HG03175 (cell line): ENCODE results near the gene MCOLN2.
"Not testable (repeated sequence)": the region's sequence is repeated elsewhere in the genome, so short reads cannot be mapped to it uniquely, and the experiment has no call there.

Experiments used
- ATAC-seq: cut with Tn5 transposase; IDR thresholded peaks from one replicate; pipeline ENCODE4 v1.9.1; 2021; ENCODE audit warnings: mild to moderate bottlenecking, moderate library complexity; ENCODE audit not compliant: unreplicated experiment

Gene MCOLN2

GRCh38 chr1:84944767-84945486, 52.0 kb downstream of the MCOLN2 start:
- ATAC-seq: peak; percentile 90

DNA sequence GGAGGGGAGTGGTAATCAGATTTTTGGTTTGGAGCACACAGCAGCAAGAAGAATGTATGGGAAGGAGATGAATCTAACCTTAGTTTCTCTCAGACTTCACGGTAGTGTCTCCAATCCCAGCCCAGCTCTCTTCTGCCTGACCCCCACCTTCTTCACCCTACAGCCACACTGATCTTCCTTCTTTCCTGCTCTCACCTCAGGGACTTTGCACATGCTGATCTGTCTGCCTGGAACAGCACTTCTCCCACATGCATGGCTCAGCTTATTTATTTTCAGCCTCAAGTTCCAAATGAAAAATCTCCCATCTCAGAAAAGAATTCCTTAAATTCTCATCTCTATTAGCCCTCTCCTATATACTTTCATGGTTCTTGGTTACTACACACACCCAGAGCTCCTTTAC, 55.1 kb downstream of the MCOLN2 start:
- ATAC-seq: no peak

DNA sequence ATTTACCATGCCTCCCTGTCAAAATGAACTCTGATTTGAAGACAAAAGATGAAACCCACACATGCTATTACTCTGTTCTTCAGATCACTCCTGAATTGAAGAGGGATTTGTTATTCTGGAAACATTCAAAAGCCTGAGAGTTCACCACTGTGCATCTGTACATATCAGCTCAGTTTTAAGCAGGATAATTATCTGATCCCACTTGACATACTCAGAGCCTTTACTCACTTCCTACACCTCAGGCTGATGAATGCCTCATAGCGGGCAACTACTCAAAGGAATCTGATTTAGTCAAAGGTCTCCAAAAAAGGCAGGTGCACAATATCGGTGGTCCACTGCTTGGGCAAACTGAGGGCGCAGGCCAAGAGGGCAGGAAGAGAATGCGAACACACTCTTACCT, 56.4 kb downstream of the MCOLN2 start:
- no peak for ATAC-seq

DNA sequence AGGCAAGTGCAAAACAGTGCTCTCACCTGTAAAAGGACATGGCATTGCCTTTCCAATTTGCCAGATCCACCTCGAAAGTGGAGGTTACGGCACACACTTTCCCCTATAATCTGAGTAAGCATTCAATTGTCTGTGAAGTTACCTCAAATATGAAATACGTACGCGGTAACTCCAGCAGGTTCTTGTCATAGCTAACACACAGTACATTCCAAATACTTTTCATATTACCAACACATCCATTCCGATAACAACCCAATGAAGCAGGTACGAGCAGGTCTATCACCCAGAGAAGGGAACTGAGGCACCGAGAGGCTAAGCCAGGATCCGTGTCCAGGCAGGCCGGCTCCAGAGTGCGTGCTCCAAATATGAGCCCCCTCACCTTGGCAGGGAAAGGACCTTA, 57.2 kb downstream of the MCOLN2 start:
- ATAC-seq: no peak

DNA sequence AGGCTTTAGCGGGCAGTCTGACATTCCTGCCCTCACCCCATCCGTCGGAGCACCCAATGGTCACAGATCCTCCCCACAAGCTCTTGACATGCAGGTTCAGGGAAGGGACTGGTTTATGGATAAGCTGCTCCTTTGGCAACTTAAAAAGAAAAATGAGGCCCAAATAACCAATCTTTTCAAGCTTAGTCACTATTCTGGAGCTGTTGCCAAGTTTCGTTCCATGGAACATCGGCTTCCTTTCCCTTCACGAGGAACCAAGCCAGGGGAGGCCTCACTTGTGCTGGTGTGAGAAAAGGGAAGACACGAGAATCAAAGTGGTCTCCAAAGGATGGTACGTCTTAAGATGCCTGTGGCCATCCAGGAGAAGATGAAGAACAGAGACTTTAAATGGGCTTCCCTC, 57.8 kb downstream of the MCOLN2 start:
- ATAC-seq: no peak

- ATAC-seq: peak; percentile 63
These were observed 60.6 kb downstream of the MCOLN2 start for GRCh38 chr1:84936116-84936810.

DNA sequence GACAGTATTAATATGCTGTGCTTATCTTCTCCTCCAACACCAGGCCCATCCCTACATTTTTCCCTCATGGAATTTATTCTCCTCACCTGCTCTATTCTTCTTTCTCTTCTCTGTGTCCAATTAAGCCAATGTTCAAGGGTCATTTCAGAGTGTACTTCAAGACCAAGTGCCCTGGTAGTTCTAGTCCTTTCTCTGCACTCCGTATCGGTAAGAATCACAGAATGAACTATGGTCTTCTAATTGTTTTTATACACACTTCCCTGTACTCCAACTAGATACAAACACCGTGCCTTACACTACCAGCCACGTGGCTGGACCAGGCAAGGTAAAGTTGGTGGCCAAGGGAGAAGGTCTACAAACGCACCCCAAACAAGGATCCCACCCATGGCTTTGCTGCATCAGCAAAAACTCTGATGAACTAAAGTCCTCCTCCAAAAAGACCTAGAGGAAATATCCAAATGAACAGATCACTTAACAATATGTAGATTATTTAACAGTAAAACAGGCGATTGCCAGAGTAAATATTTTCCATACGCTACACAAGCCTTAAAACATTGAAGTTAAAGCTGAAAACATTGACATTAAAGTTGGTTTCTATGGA, 63.8 kb downstream of the MCOLN2 start:
- ATAC-seq: no peak

DNA sequence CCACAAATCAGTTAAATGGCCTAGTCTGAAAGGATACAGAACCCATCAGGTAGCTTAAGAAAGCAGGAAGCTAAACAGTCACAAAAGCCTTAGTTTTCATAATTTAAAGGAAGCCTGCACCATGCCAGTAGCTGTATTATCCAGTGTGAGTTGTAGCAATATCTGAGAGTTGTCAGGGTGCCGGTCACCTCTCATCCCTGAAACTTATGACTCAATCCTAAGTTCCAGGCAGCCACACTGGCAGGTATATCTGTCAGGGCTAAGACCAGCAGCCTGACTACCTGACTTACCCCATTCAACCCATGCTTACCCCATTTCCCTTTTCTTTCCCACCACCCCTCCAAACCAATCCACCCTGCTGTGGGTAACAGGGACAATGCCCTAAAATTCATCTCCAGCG, 66.1 kb downstream of the MCOLN2 start:
- no peak for ATAC-seq

GRCh38 chr1:84930329-84930728, 66.6 kb downstream of the MCOLN2 start:
- ATAC-seq: no peak

DNA sequence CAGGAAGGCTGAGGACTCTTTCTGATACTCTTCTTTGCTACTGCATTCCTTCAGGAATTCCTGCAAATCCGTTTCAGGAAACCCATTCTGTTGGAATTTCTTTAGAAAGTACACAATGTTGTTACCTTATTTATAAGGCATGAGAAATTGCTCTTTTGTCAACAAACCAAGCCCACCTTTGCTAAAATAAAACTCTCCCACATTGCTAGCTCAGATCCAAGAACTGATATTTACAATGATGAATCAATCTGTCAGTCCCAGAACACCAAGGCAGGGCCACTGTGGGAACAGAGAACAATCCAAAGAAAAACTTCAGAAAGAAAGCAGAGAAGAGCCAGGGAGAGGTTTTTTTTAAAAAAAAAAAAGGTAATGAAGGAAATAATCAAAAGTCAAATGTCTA, 67.3 kb downstream of the MCOLN2 start:
- no peak for ATAC-seq

DNA sequence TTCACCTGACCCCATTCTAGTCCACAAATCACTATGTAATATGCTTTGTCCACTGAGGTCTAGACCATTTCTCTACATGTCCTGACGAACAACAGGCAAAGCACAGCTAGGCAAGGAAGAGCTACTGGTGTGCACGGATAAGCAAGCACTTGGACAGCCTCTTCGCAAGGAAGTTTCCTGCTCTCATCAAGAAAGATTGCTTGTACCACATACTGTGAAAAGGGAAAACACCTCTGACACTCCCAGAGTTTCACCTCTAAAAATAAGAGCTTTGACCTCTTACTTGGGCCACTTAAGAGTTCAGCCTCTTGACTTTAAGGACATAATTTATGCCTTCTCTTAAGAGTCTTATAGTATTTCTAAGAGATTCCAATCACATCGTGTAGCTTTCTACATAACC, 67.9 kb downstream of the MCOLN2 start:
- no peak for ATAC-seq

- no peak for ATAC-seq
These were observed 73.6 kb downstream of the MCOLN2 start for GRCh38 chr1:84923317-84923716.

- no peak for ATAC-seq
These were observed 76.8 kb downstream of the MCOLN2 start for GRCh38 chr1:84920159-84920558.

- ATAC-seq: no peak
These were observed 77.4 kb downstream of the MCOLN2 start for GRCh38 chr1:84919461-84919970.

- ATAC-seq: no peak
These were observed 78.1 kb downstream of the MCOLN2 start for GRCh38 chr1:84918726-84919336.

- ATAC-seq: no peak
These were observed 80.0 kb downstream of the MCOLN2 start for GRCh38 chr1:84916897-84917296.

DNA sequence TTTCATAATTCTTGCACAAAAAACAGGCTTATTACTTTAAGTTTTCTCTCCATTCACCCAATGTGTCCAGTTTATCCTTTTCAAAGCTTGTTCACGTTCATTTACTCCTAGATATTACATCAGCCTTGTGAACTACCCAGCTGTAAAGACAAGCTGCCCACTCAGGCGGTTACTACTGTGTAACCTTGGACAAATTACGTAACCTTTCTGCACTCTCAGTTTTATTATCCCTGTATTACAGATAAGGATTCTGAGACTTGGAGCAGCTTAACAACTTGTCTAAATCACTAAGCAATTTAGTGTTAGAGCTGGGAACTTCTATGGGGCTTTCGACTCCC, 83.4 kb downstream of the MCOLN2 start:
- no peak for ATAC-seq

DNA sequence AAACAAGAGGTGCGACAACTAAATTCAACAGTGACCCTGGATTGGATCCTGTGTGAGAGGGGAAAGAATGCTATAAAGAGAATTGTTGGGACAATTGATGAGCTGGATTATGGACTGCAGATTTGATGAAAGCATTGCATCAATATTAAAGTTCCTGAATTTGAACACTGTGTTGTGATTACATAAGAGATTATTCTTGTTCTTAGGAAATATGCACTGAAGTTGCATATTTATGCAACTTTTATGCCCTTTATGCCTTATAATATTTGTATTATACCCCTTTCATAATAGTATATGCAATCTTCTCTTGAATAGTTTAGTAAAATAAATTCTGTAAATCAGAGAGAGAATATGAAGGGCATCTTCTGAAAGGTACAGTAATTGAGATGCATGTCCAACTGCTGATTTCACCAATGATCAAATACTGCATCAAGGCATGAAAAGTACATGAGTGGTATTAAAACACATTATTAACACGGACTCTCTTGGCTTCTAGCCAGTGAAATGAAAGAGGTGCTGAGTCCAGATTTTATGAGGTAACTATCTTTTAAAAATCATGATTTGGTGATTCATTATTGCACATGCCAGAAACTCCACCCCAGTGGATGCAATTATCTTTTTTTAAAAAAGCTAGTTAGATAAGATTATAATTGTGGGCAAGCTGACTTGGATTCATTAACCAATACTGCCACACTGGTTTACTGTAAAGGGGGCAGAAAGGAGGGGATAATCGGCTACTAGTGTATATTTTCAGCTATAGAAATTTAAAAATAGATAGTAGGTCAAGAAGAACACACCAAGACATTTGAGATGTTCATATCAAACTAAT, 84.0 kb downstream of the MCOLN2 start:
- ATAC-seq: no peak

- not testable (repeated sequence) for ATAC-seq
These were observed 88.0 kb downstream of the MCOLN2 start for GRCh38 chr1:84908746-84909464.
